GM21381 (cell line): ENCODE results near the gene DPEP2.
"Not testable (repeated sequence)": the region's sequence is repeated elsewhere in the genome, so short reads cannot be mapped to it uniquely, and the experiment has no call there.

Experiments used
- ATAC-seq: cut with Tn5 transposase; IDR thresholded peaks from one replicate; pipeline ENCODE4 v1.9.1; 2021; ENCODE audit warnings: mild to moderate bottlenecking, moderate library complexity; ENCODE audit not compliant: unreplicated experiment

Gene DPEP2, protein sequence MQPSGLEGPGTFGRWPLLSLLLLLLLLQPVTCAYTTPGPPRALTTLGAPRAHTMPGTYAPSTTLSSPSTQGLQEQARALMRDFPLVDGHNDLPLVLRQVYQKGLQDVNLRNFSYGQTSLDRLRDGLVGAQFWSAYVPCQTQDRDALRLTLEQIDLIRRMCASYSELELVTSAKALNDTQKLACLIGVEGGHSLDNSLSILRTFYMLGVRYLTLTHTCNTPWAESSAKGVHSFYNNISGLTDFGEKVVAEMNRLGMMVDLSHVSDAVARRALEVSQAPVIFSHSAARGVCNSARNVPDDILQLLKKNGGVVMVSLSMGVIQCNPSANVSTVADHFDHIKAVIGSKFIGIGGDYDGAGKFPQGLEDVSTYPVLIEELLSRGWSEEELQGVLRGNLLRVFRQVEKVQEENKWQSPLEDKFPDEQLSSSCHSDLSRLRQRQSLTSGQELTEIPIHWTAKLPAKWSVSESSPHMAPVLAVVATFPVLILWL

DNA sequence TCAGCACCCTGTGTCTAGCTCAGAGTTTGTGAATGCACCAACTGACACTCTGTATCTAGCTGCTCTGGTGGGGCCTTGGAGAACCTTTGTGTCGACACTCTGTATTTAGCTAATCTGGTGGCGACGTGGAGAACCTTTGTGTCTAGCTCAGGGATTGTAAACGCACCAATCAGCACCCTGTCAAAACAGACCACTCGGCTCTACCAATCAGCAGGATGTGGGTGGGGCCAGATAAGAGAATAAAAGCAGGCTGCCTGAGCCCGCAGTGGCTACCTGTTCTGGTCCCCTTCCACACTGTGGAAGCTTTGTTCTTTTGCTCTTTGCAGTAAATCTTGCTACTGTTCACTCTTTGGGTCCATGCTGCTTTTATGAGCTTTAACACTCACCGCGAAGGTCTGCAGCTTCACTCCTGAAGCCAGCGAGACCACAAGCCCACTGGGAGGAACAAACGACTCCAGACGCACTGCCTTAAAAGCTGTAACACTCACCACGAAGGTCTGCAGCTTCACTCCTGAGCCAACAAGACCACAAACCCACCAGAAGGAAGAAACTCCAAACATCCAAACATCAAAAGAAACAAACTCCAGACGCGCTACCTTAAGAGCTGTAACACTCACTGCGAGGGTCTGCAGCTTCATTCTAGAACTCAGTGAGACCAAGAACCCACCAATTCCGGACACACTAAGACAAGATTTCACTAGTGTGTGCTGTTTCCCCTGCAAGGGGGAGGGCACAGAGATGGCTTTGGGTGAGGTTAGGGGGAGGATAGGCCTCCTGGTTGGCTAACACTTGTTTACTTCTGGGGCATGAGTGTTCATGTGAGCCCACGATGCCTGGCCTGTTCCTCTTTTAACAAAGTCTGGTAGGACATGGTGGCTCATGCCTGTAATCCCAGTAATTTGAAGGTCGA is at the start of gene DPEP2:
Gene DPEP2, minus strand, starts transcription at position 706 of the 910 bp plus-strand sequence. CDS start 6,272 bp downstream, outside the sequence.
- not testable (repeated sequence) for ATAC-seq

DNA sequence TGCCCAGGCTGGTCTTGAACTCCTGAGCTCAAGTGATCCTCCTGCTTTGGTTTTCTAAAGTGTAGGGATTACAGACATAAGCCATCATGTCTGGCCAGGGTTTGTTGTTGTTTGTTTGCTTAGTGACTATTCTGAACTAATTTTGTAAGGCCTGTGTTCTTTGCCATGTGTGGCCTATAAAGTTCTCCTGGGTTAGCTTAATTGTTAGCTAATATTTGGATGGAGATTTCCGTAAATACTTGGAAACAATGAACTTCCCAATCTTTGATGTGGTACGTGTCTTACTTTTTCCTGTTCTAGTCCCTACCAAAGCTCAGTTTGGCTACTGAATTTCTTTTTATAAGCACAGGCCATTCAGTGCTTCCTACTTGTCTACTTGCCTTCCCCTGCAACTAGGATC is 48.7 kb upstream of the DPEP2 start:
- ATAC-seq, result no peak

DNA sequence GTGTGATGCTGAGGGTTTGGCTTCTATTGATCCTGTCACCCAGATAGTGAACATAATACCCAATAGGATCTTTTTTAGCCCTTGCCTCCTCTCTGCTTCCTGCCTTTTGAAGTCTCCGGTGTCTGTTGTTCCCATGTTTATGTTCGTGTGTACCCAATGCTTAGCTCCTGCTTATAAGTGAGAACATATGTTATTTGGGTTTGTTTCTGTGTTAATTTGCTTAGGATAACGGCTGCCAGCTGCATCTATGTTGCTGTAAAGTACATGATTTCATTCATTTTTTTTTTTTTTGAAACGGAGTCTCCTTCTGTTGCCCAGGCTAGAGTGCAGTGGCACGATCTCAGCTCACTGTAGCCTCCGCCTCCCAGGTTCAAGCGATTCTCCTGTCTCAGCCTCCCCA is 46.8 kb upstream of the DPEP2 start:
- ATAC-seq, result no peak

DNA sequence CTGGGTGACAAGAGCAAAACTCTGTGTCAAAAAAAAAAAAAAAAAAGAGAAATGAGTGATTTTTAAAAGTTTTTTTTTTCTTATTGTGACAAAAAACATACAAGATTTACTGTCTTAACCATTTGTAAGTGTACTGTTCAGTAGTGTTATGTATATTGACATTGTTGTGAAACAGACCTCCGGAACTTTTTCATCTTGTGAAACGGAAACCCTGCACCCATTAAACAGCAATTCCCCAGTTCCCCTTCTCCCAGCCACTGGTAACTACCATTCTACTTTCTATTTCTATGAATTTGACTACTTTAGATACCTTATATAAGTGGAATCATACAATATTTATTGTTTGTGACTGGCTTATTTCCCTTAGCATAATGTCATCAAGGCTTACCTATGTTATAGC is 42.5 kb upstream of the DPEP2 start:
- no peak for ATAC-seq

DNA sequence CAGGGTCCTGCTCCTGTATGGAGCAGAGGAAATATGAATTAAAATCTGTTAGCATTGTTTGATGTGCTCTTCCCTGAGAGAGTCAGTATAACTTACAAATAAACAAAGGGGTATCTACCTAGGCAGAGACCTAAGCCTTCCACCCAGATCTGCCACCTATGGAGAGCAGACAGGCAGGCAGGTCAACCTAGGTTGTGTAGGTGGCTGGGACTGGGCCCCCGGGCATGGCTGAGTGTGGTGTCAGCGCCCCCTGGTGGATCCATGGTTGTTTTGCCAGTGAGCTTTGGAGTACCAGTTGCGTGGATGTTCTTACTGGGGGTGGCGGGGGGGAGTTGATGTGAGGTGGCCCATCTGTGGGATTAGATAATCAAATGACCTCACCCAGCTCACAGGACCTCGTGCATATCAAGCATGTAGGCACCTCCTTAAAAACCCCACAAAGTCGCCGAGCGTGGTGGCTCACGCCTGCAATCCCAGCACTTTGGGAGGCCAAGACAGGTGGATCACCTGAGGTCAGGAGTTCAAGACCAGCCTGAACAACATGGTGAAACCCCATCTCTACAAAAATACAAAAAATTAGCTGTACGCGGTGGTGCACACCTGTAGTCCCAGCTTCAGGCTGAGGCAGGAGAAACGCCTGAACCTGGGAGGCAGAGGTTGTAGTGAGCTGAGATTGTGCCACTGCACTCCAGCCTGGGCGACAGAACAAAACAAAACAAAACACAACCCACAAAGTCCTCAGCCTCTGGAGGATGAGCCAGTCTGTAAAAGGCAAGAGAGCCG is 41.4 kb upstream of the DPEP2 start:
- ATAC-seq, result no peak

DNA sequence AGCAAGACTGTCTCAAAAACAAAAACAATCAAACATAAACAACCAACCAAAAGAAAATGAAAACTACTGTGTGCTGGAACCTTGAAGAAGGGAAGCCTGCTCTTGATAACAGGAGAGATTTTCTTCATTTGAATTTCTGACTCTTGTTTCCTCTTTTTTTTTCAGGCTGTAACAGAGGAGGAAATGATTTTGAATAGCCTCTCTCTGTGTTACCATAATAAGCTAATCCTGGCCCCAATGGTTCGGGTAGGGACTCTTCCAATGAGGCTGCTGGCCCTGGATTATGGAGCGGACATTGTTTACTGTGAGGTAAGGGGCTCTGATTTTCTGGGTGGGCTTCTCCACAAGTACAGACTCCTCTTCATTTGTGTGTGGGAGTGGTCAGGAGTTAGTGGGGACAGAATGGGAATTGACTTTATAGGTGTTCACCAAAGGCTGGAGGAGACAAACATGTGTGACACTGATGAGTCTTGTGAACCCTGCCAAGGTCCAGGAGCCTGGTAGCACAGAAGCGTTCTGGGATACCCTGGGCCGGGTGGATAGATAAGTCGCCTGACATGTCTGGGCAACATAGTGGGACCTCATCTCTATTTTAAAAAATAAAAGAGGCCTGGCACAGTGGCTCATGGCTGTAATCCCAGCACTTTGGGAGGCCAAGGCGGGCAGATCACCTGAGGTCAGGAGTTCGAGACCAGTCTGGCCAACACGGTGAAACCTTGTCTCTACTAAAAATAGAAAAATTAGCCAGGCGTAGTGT is 38.7 kb upstream of the DPEP2 start:
- no peak for ATAC-seq

DNA sequence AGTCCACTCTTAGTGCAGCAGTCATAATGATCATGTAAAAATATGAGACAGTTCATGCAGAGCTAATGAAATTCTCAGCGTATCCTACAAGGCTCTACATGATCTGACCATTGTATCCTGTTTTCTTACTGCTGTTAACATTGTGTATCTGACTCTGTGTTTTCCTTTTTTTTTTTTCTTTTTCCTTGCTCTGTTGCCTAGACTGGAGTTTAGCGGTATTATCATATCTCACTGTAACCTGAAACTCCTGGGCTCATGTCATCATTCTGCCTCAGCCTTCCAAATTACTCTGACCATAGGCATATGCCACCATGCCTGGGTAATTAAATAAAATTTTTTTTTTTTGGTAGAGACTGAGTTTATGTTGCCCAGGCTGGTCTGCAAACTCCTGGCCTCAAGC is 35.9 kb upstream of the DPEP2 start:
- no peak for ATAC-seq

DNA sequence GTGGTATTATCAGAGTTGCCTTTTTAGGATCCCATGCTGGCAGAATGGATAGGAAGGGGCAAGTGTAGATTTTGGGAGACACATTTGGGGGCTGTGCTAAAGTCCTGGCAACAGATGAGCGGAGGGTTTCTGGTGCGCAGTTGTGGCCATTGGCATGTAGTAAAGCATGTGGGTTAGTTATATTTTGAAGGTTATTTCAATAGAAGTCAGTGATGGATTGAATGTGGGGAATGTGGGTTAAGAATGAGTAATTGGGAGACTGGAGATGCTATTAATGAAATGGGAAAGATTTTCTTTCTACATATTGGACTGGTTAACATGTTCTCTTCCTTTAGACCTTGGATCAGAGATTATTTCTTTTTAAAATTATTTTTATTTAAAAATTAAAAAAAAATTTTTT is 33.8 kb upstream of the DPEP2 start:
- no peak for ATAC-seq

DNA sequence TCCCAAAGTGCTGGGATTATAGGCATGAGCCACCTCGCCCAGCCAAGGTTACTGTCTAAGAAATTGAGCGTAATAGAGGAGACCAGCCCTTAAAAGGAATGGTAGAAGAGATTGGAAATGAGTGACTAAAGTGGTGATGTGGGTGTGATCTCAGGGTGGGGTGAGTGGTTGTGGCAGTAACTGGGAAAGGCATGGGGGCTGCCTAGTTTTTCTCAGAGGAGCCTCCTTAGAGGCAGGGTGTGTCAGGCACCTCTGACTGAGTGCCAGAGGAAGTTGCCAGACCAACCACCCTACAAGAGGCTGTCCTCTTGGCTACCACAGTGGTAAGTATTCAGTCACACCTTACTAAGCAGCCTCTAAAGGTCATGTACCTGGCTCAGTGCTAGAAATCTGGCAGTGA is 32.7 kb upstream of the DPEP2 start:
- no peak for ATAC-seq

DNA sequence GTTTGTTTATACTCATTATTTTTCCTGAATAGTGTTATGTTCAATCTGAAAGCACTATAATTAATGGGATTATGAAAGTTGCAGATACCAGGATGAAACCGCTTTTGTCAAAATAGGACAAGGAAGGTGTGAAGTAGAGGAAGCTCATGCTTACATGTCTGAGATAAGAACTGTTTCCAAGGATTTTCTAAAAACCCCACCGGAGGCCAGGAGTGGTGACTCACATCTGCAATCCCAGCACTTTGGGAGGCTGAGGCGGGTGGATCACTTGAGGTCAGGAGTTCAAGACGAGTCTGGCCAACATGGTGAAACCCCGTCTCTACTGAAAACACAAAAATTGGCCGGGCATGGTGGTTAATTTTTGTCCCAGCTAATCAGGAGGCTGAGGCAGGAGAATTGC is 30.8 kb upstream of the DPEP2 start:
- ATAC-seq, result not testable (repeated sequence)

DNA sequence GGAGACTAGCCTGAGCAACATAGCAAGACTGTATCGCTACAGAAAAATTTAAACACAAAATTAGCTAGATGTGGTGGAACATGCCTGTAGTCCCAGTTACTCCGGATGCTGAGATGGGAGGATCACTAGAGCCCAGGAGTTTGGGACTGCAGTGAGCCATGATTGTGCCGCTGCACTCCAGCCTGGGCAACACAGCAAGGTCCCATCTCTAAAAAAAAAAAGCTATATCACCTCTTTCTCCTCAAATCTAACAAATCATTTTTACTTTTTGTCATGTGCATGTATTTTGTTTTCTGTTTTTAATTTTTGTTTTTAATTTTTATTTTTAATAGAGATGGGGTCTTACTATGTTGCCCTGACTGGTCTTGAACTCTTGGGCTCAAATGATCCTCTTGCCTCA is 29.7 kb upstream of the DPEP2 start:
- ATAC-seq, result no peak

DNA sequence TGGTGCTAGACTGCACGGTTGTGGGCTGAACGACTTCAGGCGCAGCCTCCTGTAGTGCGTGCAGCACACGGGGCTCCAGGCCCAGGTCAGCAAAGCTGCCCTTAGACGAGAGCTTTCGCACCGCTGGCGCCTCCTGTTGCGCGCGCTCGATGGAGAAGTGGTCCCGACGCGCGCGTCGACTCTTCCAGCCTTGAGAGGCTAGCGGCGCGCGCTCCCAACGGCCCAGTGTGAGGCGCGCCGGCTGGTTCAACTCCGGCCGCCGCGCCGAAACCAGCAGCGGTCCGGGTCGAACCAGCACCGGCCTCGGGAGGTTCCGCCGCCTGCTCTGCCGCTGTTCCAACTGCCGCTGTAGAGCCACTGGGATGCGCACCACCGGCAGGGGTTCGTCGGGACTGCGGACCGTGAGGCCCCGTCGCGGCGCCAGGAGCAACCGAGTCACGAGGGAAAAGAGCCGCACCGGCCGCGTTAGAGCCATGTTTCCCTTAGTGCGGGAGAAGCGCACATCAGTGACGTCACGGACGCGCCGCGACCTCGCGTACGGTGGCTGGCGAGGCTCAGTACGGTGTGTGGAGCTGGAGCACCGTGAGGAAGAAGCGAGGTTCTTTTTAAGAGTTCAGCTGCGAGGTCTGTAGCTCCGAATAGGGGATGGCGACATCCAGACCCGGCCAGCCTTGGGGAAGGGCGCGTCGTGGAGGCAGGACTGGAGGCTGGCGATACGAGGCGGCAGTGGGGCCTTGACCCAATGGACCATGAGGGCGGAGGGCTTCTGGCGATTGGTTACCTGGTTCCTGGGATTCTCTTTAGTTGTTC is 23.6 kb upstream of the DPEP2 start, which contains the start of the genes DDX28 and DUS2:
Gene DDX28, minus strand, starts transcription at position 505 of the 810 bp plus-strand sequence. Its CDS starts 30 bp downstream, at position 475.
Gene DUS2, plus strand, starts transcription at position 557 of the 810 bp plus-strand sequence. CDS start 14,740 bp downstream, outside the sequence.
- peak; percentile 88 for ATAC-seq

DNA sequence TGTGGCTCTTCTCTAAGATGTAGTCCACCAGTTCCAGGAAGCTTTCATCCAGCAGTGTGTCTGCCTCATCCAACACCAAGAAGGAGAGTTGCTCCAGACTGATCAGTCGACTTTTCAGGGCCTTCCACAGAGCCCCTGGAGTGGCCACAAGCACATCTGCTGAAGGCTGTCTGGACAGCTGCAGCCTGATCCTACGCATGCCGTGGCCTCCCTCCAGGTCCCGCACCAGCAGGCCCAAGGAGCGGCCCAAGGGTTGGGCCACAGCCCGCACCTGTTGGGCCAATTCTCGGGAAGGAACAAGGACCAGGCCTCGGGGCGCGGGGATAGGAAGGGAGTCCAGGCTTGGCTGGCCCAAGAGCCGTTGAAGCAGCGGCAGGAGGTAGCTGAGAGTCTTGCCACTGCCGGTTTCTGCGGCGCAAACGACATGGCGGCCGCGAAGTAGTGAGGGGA is 23.0 kb upstream of the DPEP2 start:
- ATAC-seq, result peak; percentile 4

DNA sequence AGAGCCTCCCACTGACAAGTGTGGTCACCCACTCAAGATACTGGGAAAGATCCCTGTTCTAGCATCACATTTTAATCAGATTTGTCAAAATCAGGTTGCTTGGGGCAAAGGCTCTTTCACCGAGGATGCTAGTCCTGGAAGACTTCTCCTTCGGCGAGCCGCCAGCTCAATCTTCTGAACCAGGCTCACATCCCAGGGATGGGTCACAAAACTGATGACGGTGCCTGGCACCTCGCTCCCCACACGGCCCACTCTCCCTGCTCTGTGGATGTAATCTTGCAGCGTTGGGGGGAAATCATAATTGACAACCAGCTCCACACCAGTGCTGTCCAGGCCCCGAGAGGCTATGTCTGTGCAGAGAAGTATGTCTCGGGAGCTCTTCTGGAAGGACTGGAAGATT is 22.2 kb upstream of the DPEP2 start:
- no peak for ATAC-seq

DNA sequence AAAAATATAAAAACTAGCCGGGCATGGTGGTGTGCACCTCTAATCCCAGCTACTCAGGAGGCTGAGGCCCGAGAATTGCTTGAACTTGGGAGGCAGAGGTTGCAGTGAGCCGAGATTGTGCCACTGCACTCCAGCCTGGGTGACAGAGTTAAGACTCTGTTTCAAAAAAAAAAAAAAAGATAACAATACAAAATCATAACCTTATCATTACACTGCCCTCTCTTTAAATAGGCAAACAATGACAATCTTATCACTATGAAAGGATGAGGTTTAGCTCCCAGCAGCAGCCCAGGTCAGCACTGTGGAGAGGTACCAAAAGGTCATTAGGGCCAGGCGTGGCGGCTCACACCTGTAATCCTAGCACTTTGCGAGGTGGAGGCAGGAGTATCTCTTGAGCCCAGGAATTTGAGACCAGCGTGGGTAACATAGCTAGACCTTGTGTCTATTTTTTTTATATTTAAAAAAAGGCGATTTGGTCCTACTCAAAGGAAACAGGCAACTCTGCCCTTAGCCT is 19.9 kb upstream of the DPEP2 start:
- no peak for ATAC-seq

DNA sequence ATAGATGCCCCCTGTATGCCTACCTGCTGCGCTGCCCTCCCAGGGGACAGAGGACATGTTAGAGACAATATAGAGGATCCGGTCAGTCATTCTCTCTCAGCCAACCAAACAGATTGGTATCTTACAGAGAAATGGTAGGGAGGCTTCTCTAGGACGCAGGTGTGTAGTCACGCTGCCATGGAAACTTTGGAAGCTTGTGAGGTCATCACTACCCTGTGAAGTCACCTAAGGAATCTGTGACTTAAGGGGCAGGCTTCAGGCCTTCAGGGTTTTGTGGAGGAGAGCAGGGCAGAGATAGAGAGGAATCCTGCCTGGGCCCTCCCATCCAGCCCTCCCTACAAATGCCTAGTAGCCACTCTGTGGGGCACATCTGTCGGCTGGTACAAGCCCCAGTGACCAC is 16.4 kb upstream of the DPEP2 start, which contains the start of gene DPEP2NB:
Gene DPEP2NB, minus strand, starts transcription at position 231 of the 400 bp plus-strand sequence. Its CDS starts 141 bp downstream, at position 90.
- ATAC-seq, result no peak

DNA sequence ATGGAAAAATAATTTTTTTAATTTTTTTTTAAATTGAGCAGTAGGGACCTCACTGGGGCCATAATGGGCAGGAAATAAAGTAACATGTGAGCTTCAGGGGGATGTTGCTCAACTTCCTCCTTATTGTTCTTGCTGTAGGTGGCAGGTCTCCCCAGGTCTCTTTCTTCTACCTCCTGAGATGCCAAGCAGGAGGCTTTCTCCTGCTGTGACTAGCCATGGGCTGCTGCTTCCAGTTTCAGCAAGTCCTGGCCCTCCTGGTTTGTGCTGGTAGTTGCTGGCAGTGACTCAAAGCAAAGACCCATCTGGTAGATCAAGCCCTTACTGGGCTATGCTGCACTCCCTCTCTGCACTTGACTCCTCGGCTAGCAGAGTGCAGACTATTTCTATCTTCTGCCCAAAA is 14.2 kb upstream of the DPEP2 start:
- ATAC-seq, result no peak

DNA sequence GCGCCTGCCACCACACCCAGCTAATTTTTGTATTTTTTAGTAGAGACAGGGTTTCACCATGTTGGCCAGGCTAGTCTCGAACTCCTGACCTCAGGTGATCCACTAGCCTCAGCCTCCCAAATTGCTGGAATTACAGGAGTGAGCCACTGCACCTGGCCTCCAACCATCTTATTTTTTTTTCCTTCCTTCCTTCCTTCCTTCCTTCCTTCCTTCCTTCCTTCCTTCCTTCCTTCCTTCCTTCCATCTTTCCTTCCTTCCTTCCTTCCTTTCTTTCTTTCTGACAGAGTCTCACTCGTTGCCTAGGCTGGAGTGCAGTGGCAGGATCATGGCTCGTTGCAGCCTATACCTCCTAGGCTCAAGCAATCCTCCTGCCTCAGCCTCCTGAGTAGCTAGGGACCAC is 10.6 kb upstream of the DPEP2 start:
- not testable (repeated sequence) for ATAC-seq
